Measurements from ENCODE around the gene RXFP4. TPM values are rescaled to one million over a fixed set of nuclear protein-coding genes. Genes with fewer than 3 reads are reported as not detected.

Gene RXFP4
- total and polyA plus RNA-seq, 2 of the 13 experiments (the other 11 are each of a cell fraction or from before 2014, with no cell fraction given), result 0.38 to 1.4 TPM

DNA sequence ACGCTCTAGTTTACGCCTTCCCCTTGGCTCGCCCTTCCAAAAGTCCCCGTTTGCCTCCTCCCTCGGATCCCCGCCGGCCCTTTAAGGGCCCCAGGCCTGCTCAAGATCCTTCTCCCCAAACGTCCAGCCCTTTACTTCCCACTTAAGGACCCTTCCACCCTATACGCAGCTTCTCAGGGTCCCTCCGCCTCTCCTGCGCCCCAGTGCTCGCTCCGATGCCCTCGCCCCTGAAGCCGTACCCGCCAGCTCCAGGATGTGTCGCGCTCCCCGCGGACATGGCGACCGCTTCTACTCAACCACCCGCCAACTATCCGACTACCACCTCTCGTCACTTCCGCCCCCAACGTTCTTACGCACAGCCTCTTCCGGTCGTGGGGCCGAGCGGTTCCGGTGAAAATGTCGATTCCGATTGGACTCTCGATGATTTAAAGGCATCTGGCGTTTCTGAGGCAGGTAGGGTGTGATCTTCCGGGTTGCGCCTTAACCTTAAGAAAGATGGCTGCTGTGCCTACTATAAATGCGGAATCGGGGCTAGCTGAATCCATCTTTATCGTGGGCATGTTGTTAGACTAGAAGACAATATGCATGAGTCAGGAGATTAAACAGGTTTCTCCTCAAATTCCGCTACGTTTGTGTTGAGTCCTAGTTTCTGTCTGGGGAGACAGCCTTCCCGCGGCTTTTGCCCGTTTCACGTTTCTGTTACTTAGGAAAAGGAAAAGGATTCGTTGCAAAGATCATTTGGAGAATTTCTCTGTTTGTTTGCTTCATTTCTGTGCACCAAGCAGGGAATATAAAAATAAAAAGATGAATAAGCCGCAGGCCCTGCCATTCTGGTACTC lies 7.1 kb upstream of the RXFP4 start, which contains the start of gene KHDC4 (continued):
- TF ChIP-seq NFRKB (IDR thresholded peaks at IDR 0.05) (peak; percentile 61), ZC3H13 (CRISPR knock-in tag; IDR thresholded peaks at IDR 0.05) (peak; percentile 89), ZBTB42 (CRISPR knock-in tag; IDR thresholded peaks at IDR 0.05) (no peak), HNF4G (IDR thresholded peaks at IDR 0.05; ENCODE audit: borderline replicate concordance, low read depth, low read length) (no peak), HNF4G (CRISPR knock-in tag; IDR thresholded peaks at IDR 0.05; ENCODE audit: borderline replicate concordance, low read depth) (no peak), IKZF1 (IDR thresholded peaks at IDR 0.05) (no peak), ZNF629 (CRISPR knock-in tag; conservative IDR thresholded peaks at IDR 0.05) (no peak), ZNF780A (CRISPR knock-in tag; IDR thresholded peaks at IDR 0.05) (no peak), SAP130 (CRISPR knock-in tag; IDR thresholded peaks at IDR 0.05; ENCODE audit: low read depth) (peak; percentile 94), PPARG (CRISPR knock-in tag; conservative IDR thresholded peaks at IDR 0.05) (no peak), RFX1 (IDR thresholded peaks at IDR 0.05) (no peak; the same call in 1 of the 2 replicates), ZBTB20 (CRISPR knock-in tag; IDR thresholded peaks at IDR 0.05; ENCODE audit: borderline replicate concordance, low read depth) (no peak), ARNT2 (CRISPR knock-in tag; IDR thresholded peaks at IDR 0.05; ENCODE audit: low read depth) (peak; percentile 73), MTA3 (CRISPR knock-in tag; IDR thresholded peaks at IDR 0.05) (no peak), CEBPB (IDR thresholded peaks at IDR 0.05; ENCODE audit: borderline replicate concordance, low read depth, low read length) (no peak), TCF12 (IDR thresholded peaks at IDR 0.05) (no peak), TCF12 (CRISPR knock-in tag; IDR thresholded peaks at IDR 0.05) (0 out of 2 replicates have a peak, but pooled peaks have one; percentile 30)
- TF ChIP-seq, protein P1, sequence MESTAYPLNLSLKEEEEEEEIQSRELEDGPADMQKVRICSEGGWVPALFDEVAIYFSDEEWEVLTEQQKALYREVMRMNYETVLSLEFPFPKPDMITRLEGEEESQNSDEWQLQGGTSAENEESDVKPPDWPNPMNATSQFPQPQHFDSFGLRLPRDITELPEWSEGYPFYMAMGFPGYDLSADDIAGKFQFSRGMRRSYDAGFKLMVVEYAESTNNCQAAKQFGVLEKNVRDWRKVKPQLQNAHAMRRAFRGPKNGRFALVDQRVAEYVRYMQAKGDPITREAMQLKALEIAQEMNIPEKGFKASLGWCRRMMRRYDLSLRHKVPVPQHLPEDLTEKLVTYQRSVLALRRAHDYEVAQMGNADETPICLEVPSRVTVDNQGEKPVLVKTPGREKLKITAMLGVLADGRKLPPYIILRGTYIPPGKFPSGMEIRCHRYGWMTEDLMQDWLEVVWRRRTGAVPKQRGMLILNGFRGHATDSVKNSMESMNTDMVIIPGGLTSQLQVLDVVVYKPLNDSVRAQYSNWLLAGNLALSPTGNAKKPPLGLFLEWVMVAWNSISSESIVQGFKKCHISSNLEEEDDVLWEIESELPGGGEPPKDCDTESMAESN (CRISPR knock-in tag; conservative IDR thresholded peaks at IDR 0.05), result peak; percentile 77; the same call in 1 of the 2 replicates
- TF ChIP-seq, protein P2, sequence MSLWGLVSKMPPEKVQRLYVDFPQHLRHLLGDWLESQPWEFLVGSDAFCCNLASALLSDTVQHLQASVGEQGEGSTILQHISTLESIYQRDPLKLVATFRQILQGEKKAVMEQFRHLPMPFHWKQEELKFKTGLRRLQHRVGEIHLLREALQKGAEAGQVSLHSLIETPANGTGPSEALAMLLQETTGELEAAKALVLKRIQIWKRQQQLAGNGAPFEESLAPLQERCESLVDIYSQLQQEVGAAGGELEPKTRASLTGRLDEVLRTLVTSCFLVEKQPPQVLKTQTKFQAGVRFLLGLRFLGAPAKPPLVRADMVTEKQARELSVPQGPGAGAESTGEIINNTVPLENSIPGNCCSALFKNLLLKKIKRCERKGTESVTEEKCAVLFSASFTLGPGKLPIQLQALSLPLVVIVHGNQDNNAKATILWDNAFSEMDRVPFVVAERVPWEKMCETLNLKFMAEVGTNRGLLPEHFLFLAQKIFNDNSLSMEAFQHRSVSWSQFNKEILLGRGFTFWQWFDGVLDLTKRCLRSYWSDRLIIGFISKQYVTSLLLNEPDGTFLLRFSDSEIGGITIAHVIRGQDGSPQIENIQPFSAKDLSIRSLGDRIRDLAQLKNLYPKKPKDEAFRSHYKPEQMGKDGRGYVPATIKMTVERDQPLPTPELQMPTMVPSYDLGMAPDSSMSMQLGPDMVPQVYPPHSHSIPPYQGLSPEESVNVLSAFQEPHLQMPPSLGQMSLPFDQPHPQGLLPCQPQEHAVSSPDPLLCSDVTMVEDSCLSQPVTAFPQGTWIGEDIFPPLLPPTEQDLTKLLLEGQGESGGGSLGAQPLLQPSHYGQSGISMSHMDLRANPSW (CRISPR knock-in tag; IDR thresholded peaks at IDR 0.05; ENCODE audit: borderline replicate concordance), result no peak
- TF ChIP-seq, protein P3, sequence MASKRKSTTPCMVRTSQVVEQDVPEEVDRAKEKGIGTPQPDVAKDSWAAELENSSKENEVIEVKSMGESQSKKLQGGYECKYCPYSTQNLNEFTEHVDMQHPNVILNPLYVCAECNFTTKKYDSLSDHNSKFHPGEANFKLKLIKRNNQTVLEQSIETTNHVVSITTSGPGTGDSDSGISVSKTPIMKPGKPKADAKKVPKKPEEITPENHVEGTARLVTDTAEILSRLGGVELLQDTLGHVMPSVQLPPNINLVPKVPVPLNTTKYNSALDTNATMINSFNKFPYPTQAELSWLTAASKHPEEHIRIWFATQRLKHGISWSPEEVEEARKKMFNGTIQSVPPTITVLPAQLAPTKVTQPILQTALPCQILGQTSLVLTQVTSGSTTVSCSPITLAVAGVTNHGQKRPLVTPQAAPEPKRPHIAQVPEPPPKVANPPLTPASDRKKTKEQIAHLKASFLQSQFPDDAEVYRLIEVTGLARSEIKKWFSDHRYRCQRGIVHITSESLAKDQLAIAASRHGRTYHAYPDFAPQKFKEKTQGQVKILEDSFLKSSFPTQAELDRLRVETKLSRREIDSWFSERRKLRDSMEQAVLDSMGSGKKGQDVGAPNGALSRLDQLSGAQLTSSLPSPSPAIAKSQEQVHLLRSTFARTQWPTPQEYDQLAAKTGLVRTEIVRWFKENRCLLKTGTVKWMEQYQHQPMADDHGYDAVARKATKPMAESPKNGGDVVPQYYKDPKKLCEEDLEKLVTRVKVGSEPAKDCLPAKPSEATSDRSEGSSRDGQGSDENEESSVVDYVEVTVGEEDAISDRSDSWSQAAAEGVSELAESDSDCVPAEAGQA (IDR thresholded peaks at IDR 0.05; ENCODE audit: low read depth), result peak; percentile 94
- TF ChIP-seq, protein P3 (CRISPR knock-in tag; IDR thresholded peaks at IDR 0.05; ENCODE audit: borderline replicate concordance), result no peak

Data from HepG2 (cell line).